ENCODE measurements around the gene PATL1.

PATL1 gene

DNA sequence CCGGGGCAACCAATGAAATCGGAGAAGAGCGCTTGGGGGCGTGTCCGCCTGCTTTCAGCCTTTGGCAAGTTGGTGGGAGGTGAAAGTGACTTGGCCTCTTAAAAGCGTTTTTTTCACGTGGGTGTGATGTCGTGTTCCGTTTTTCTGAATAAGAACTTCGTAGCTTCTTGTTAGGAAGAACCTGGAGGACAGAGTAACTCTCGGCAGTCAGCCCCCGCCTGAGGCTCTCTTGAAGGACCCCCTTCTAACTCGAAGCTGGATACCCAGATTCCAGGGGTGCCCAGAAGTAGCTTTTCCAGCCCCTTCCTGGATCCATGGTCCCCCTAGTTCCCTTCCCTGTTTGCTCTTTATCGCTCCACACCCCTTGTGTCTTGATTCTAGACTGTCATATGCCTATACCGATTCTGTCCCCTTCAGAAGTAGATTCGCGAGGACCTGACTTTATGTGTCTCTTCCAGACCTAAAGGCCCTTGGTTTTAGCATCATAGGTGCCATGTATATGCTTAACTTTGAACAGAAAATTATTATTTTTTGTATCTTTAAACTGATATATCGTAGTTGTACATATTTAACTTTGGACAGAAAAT lies 52.3 kb downstream of the PATL1 start:
- H3K4me2 ChIP-seq = peak overlapping the region; percentile 69
- no peaks in the 10 kb centered on the region for H3K36me3 ChIP-seq (ENCODE audit: insufficient read depth)
- H3K4me3 ChIP-seq (IDR thresholded peaks at IDR 0.05; ENCODE audit: insufficient read depth, low read depth, low read length) = no peak overlapping the region
- H3K27ac ChIP-seq = no peak overlapping the region; the same call in 1 of the 2 replicates
- H3K79me2 ChIP-seq (ENCODE audit: insufficient read depth, low read depth) = peaks cover 36% of the 10 kb centered on the region
- H4K20me1 ChIP-seq (ENCODE audit: insufficient read depth) = no peaks in the 10 kb centered on the region
- peak overlapping the region; percentile 3; the same call in 1 of the 2 replicates for H3K9ac ChIP-seq
- TF ChIP-seq, protein P1, sequence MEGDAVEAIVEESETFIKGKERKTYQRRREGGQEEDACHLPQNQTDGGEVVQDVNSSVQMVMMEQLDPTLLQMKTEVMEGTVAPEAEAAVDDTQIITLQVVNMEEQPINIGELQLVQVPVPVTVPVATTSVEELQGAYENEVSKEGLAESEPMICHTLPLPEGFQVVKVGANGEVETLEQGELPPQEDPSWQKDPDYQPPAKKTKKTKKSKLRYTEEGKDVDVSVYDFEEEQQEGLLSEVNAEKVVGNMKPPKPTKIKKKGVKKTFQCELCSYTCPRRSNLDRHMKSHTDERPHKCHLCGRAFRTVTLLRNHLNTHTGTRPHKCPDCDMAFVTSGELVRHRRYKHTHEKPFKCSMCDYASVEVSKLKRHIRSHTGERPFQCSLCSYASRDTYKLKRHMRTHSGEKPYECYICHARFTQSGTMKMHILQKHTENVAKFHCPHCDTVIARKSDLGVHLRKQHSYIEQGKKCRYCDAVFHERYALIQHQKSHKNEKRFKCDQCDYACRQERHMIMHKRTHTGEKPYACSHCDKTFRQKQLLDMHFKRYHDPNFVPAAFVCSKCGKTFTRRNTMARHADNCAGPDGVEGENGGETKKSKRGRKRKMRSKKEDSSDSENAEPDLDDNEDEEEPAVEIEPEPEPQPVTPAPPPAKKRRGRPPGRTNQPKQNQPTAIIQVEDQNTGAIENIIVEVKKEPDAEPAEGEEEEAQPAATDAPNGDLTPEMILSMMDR (conservative IDR thresholded peaks at IDR 0.05; ENCODE audit: low read depth, low read length) = no peak
- H3K4me1 ChIP-seq (ENCODE audit: low read depth, poor library complexity, severe bottlenecking) = peaks cover 35% of the 10 kb centered on the region
- no peaks in the 10 kb centered on the region for H3K27me3 ChIP-seq (ENCODE audit: insufficient read depth, low read depth)
- peak overlapping the region; percentile 81 for H2AFZ ChIP-seq (ENCODE audit: low read depth)

DNA sequence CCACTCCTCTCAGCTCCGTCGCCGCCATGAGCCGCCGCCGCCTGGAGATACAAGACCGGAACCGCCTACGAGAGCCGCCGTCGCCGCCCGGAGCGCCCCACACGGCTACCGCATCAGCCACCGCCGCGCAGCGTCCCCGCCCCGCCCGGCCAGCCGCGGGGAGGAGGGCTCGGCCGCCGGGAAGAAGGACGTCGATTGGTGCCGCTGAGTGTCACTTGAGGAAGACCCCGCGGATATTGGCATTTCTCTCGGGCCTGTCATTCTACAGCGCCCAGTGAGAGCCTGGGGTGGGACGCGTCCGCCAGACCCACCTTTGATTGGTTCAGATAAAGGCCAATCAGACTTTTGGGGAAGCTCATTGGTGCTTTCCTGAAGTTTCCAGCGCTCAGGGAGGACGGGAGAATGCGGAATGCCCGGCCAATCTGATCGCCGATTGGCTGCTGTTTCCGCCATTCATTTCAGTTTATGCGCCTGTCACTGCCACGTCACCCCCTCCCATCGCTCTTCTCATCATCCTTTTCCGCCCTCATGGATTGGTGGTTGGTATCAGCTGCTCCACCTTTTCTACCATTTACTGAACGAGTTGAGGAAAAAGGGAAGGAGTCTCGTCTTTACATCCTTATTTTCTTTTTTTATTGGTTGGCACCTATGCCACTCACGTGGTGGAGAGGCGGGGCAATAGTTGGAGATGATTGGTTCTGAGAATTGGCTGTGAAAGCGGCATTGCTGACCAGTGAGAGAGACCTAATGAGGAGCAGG lies 53.0 kb downstream of the PATL1 start, which contains the start of gene OSBP:
OSBP (minus strand) TSS at position 138 of the 759 bp plus-strand sequence; CDS start at position 28, 110 bp downstream.
- peak within 1 kb of the TSS; percentile 61; the same call in 1 of the 2 replicates for H3K9ac ChIP-seq
- H3K4me3 ChIP-seq (IDR thresholded peaks at IDR 0.05; ENCODE audit: insufficient read depth, low read depth, low read length) = no peak within 1 kb of the TSS
- no peaks in the 10 kb centered on the region for H3K36me3 ChIP-seq (ENCODE audit: insufficient read depth)
- H3K4me2 ChIP-seq = peak within 1 kb of the TSS; percentile 82
- peaks cover 43% of the 10 kb centered on the region for H3K79me2 ChIP-seq (ENCODE audit: insufficient read depth, low read depth)
- TF ChIP-seq, protein P1 (conservative IDR thresholded peaks at IDR 0.05; ENCODE audit: low read depth, low read length) = no peak
- H3K4me1 ChIP-seq (ENCODE audit: low read depth, poor library complexity, severe bottlenecking) = peaks cover 38% of the 10 kb centered on the region
- H3K27ac ChIP-seq = peak within 1 kb of the TSS; percentile 41
- no peaks in the 10 kb centered on the region for H4K20me1 ChIP-seq (ENCODE audit: insufficient read depth)
- peak within 1 kb of the TSS; percentile 81 for H2AFZ ChIP-seq (ENCODE audit: low read depth)
- no peaks in the 10 kb centered on the region for H3K27me3 ChIP-seq (ENCODE audit: insufficient read depth, low read depth)

DNA sequence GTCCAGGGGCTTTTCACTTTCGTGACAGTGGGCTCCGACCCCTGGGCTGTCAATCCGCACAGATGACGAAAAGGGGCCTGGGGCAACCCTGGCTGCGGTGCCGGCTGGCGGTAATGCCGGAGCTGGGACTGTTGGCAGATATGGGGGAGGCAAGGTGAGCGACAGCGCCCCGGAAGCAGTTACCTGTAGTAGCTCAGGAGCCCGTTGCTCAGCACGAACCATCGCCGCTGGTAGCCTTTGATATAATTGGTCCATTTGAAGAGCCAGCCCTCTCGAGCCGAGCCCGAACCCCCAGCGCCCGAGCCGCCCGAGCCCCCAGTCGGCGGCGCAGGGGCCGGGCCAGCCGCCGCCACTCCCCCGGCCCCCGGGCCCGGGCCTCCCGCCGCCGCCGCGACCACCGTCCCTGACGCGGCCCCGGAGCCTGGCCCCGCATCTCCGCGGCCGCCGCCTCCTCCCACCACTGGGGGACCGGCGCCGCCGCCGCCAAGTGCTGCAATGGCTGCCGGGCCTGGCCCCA lies 53.7 kb downstream of the PATL1 start:
- peak overlapping the region; percentile 31; the same call in 1 of the 2 replicates for H2AFZ ChIP-seq (ENCODE audit: low read depth)
- H3K9ac ChIP-seq = peak overlapping the region; percentile 61; the same call in 1 of the 2 replicates
- TF ChIP-seq, protein P1 (conservative IDR thresholded peaks at IDR 0.05; ENCODE audit: low read depth, low read length) = no peak
- H3K36me3 ChIP-seq (ENCODE audit: insufficient read depth) = no peaks in the 10 kb centered on the region
- peaks cover 47% of the 10 kb centered on the region for H3K79me2 ChIP-seq (ENCODE audit: insufficient read depth, low read depth)
- no peak overlapping the region for H3K4me3 ChIP-seq (IDR thresholded peaks at IDR 0.05; ENCODE audit: insufficient read depth, low read depth, low read length)
- H3K27ac ChIP-seq = peak overlapping the region; percentile 41
- H3K27me3 ChIP-seq (ENCODE audit: insufficient read depth, low read depth) = no peaks in the 10 kb centered on the region
- H4K20me1 ChIP-seq (ENCODE audit: insufficient read depth) = no peaks in the 10 kb centered on the region
- peak overlapping the region; percentile 82; the same call in 1 of the 2 replicates for H3K4me2 ChIP-seq
- peaks cover 38% of the 10 kb centered on the region for H3K4me1 ChIP-seq (ENCODE audit: low read depth, poor library complexity, severe bottlenecking)

DNA sequence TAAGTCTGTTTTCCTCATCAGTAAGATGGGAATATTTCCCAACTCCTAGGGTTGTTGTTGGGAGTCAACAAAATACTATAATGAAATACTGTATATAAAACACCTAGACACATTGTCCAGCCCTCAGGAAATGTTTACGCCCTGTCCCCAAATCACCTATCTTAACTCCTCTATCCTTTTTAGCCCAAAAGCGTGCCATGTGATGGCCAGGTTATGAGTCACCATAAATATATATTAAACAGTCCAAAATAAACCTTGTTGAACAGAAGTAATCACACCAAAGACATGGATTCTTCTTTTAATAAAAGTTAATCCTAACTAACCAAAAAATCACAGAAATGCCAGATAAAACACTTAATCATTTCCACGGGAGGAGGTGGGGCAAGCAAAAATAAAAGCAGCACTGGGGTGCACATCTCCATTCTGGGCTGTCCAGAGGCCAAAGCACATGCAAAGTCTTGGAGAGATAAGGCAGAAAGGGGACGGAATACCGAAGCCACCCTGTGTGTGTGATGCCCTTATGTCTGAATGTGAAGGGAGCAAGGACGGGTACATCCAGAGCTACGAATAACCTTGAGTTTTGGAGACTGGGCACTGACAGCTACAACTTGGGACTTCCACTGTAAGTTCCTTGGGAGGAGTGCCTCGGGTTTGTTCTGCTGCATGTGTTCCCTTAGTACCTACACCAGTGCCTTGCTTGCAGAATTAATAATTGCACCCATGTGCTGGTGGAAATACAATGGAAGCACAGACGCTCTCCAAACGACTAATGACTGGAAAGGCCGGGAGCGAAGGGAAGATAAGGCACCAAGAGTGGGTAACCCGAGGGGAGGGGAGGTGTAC lies 54.3 kb downstream of the PATL1 start:
- H2AFZ ChIP-seq (ENCODE audit: low read depth) = peak overlapping the region; percentile 31; the same call in 1 of the 2 replicates
- peaks cover 38% of the 10 kb centered on the region for H3K4me1 ChIP-seq (ENCODE audit: low read depth, poor library complexity, severe bottlenecking)
- peak overlapping the region; percentile 82 for H3K4me2 ChIP-seq
- TF ChIP-seq, protein P1 (conservative IDR thresholded peaks at IDR 0.05; ENCODE audit: low read depth, low read length) = no peak
- peak overlapping the region; percentile 61; the same call in 1 of the 2 replicates for H3K9ac ChIP-seq
- H3K36me3 ChIP-seq (ENCODE audit: insufficient read depth) = no peaks in the 10 kb centered on the region
- no peak overlapping the region for H3K4me3 ChIP-seq (IDR thresholded peaks at IDR 0.05; ENCODE audit: insufficient read depth, low read depth, low read length)
- peaks cover 47% of the 10 kb centered on the region for H3K79me2 ChIP-seq (ENCODE audit: insufficient read depth, low read depth)
- H3K27ac ChIP-seq = peak overlapping the region; percentile 27; the same call in 1 of the 2 replicates
- H3K27me3 ChIP-seq (ENCODE audit: insufficient read depth, low read depth) = no peaks in the 10 kb centered on the region
- no peaks in the 10 kb centered on the region for H4K20me1 ChIP-seq (ENCODE audit: insufficient read depth)
